IPS-18c (cell line): ENCODE measurements around the gene CBARP.

Source experiments
- H3K4me3 ChIP-seq: 2 replicates; pipeline ENCODE4 v1.7.0; 2013; ENCODE audit warnings: low read depth, mild to moderate bottlenecking, low read length, moderate library complexity; ENCODE audit not compliant: insufficient read depth
- H3K9me3 ChIP-seq: one replicate; pipeline ENCODE4 v1.6.1; 2013; ENCODE audit warnings: mild to moderate bottlenecking, low read length, moderate library complexity; ENCODE audit not compliant: control insufficient read depth, insufficient read depth

CBARP gene

DNA sequence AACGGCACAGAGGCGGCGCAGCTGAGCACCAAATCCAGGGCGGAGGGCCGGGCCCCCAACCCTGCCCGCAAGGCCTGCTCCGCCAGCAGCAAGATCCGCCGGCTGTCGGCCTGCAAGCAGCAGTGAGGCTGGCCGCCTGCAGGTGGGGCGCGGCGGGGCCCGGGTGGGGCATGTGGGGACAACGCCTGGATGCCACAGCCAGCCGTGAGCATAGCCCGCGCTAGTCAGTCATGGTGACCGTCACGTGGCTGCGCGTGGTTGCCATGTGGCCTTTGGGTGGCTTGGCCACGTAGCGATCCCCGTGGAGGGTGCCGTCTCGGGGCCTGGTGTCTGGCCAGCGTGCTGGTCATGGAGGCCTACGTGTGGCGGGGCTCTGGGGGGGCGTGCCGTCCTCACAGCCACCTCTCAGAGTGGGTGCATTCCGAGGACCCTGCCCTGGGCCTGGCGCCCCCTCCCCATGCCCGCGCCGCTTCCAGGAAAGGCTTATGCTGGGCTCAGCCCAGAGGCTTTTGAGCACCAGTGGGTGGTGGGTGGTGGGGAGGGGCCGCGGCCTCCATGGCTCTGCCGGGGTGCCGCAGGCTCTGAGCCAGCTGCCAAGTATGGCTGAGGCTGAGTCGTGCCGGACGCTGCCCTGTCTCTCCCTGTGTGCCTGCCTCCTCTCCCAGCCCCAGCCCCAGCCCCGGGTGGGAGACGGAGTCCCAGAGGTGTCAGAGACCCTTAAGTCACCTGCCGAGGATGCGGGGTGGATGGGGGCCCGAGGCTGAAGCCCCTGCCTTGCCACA, 11.1 kb downstream of the CBARP start:
- H3K9me3 ChIP-seq: no peaks in the 10 kb centered on the region
- no peak overlapping the region for H3K4me3 ChIP-seq

- Histone ChIP-seq H3K9me3 (no peaks in the 10 kb centered on the region), H3K4me3 (no peak overlapping the region)
These were observed 11.6 kb downstream of the CBARP start for GRCh38 chr19:1226227-1226518.

GRCh38 chr19:1225440-1226226, 12.2 kb downstream of the CBARP start:
- no peaks in the 10 kb centered on the region for H3K9me3 ChIP-seq
- no peak overlapping the region for H3K4me3 ChIP-seq

DNA sequence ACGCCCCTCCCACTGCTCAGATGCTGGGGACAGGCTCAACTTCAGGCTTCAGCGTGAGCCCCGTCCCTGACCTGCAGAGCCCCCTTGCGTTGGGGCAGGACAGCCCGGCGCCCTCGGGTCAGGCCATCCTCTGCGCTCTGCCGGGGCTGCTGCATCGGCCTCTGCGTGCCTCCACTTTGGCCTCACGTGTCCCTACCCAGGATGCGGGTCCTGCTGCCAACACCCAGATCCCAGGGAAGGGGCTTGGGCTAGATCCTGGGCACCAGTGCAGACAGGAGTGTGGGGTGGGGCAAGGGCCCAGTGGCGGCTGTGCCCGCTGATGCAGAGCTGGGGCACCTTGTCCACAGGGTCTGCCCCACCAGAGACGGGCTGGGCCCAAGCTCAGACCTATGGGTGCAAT, 13.0 kb downstream of the CBARP start:
- no peaks in the 10 kb centered on the region for H3K9me3 ChIP-seq
- H3K4me3 ChIP-seq: no peak overlapping the region

DNA sequence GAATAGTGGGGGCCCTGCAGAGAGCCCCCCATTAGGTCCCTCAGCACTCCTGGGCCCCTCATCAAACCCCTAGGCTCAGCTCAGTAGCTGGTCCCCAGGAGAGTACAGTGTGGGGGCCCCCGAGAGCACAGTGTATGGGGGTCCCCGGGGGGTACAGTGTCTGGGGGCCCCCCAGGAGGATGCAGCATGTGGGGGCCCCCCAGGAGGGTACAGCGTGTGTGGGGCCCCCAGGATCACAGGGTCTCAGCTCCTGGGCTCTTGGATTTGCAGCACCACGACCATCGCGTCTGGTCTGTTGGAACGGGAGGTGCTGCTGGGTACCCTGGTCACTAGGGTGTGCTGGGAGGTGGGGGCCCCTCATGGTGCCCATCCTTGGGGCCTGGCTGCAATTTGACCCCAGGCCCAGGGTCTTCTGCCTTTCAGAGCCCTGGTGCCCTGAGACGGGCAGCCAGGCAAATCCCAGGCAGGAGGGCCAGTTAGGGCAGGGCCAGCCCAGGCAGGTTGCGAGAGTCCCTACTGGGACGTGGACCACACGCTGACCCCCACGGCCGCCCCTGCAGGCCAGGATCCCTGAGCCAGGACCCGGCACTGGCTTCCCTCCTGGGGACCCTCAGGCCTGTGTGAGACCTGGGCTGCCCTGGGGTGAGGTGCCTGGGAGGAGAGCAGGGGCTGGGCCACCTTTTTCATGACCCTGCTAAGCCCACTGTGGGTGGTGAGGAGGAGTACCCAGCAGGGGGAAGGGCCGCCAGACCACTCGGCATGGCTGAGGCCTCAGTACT, 13.6 kb downstream of the CBARP start:
- no peak overlapping the region for H3K4me3 ChIP-seq
- no peaks in the 10 kb centered on the region for H3K9me3 ChIP-seq

GRCh38 chr19:1223018-1223855, 14.6 kb downstream of the CBARP start:
- Histone ChIP-seq H3K9me3 (no peaks in the 10 kb centered on the region), H3K4me3 (no peak overlapping the region)

DNA sequence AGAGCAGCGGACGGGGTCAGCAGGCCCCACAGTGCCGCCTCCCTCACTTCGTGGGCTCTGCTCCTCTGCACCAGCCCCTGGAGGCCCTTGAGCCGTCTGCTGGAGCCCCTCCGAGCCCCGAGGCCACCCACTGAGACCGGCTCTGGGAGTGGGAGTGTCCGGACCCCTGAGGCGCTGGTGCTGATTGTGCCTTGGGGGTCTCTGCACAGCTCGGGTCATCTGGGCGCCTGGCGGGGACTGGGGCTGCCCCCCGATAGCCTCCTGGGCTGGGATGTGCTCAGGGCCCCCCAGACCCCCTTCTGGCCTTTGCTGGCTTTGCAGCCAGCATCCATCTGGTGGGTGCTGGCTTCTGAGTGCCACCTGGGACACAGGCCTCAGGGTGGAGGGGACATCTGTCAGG, 15.4 kb downstream of the CBARP start:
- Histone ChIP-seq H3K9me3 (peaks cover 2% of the 10 kb centered on the region), H3K4me3 (no peak overlapping the region)

DNA sequence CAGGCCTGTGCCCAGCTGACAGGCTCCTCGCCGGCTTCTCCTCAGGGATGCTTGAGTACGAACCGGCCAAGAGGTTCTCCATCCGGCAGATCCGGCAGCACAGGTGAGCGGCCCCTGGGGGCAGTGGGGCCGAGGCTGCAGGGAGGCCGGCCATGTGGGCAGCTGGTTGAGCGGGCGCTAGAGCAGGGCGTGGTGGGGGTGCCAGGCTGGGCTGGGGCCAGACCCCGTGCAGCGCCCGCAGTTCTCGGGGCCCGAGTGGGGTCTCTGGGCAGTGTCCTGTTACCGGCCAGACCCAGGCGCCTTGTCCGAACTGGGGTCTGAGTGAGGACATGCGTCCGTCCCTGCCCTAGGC, 15.9 kb downstream of the CBARP start:
- Histone ChIP-seq H3K4me3 (no peak overlapping the region), H3K9me3 (peaks cover 2% of the 10 kb centered on the region)

DNA sequence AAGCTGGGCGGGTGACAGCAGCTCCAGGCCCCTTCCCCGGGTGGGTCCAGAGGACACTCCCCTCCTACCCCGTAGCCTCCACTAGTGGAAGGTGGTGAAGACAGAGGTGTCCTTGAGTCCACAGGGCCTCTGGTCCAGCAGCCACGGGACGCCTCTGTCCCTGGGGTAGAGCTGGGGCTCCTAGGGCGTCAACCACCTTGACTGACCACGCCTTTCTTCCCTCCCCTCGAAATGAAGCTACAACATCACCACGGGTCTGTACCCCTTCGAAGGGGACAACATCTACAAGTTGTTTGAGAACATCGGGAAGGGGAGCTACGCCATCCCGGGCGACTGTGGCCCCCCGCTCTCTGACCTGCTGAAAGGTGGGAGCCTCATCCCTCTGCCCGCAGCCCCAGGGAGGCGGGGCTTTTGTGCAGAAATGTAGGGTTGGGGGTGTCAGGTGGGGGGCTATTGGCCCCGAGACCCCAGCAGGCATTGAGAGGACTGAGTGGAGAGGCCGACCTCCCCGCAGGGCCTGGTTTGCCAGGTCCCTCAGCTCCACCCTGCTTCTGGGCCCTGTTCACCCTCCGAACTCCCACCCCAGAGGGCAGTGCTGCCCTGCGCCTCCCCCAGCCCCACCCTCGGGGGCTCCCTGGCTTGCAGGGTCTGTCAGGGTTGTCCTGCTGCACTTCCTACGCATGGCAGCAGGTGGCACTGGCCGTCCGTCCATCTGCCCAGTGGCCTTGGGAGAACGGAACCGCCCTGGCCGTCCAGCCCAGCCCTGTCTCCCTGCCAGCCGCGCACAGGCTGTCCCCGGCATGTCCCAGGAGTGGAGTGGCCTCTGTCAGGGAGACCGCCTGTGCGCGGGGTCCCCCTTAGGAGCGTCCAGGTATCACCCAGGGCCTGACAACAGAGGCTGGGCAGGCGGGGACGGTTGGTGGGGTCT, 16.6 kb downstream of the CBARP start:
- no peak overlapping the region for H3K4me3 ChIP-seq
- H3K9me3 ChIP-seq: peaks cover 2% of the 10 kb centered on the region

DNA sequence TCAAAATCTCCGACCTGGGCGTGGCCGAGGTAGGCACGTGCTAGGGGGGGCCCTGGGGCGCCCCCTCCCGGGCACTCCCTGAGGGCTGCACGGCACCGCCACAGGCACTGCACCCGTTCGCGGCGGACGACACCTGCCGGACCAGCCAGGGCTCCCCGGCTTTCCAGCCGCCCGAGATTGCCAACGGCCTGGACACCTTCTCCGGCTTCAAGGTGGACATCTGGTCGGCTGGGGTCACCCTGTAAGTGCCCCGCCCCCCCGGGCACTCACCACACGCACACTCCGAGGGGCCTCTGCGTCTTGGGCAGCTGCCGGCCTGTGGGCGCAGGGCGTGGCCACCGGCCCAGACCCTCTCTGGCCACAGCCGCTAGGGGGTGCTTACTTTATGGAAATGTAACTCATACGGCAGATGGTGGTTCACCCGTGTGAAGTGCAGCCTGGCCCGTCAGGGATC, 17.3 kb downstream of the CBARP start:
- Histone ChIP-seq H3K9me3 (peaks cover 2% of the 10 kb centered on the region), H3K4me3 (no peak overlapping the region)

DNA sequence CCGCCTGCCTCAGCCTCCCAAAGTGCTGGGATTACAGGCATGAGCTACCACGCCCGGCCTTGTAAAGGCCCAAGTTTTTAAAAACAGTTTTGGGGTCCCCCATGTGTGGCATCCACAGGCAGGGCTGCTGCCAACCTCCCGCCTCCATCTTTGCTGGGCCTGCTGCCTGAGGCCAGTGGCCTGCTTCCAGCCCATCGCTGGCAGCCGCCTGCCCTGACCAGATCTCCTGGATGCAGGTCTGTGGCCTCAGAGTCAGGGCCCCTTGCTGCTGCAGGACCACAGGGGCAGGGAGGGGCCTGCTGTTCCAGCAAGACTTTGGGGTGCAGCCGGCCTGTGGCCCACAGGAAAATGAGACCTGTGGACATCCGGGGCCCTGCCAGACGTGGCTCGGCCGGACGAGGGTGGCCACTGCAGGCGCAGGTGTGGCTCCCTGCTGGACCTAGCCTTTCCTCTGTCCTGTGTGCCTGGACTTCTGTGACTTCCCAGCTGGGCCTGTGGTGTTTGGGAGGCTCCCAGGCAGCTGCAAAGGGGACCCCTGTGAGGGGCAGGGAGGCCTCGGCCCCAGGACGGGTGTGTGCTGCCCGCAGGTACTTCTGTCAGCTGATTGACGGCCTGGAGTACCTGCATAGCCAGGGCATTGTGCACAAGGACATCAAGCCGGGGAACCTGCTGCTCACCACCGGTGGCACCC, 17.9 kb downstream of the CBARP start:
- Histone ChIP-seq H3K9me3 (peaks cover 2% of the 10 kb centered on the region), H3K4me3 (no peak overlapping the region)

DNA sequence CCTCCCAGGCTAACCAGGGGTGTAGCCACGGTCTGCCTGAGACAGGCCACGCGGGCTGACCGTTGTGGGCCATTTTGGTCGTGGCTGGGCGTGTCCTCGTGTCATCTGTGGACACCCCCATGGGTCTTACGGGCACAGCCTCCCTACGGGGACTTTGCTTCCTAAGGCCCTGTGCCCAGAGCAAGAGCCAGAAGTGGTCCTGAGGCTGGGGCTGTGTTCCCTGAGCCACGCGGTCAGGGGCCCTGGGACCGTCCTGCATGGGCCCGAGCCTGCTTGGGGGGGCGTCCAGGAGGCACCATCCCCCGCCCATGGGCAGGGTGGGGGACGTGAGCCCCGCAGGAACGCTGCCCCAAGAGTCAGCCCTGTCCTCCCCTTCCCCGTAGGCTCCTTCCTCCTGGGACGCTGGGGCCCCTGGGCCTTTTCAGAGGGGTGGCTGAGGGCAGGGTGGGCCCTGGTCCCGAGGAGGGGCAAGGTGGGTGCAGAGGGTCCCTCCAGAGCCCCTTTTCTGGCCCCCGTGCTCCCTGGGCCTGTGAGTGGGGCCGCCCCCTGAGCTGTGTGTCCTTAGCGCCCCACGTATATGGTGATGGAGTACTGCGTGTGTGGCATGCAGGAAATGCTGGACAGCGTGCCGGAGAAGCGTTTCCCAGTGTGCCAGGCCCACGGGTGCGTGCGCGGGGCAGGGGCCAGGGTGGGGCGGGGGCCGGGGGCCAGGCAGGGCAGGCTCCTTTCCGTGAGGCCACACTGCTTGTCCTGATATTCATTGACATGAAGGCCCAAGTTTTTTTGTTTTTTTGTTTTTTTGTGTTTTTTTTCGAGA, 18.8 kb downstream of the CBARP start:
- H3K9me3 ChIP-seq: peaks cover 2% of the 10 kb centered on the region
- H3K4me3 ChIP-seq: no peak overlapping the region

DNA sequence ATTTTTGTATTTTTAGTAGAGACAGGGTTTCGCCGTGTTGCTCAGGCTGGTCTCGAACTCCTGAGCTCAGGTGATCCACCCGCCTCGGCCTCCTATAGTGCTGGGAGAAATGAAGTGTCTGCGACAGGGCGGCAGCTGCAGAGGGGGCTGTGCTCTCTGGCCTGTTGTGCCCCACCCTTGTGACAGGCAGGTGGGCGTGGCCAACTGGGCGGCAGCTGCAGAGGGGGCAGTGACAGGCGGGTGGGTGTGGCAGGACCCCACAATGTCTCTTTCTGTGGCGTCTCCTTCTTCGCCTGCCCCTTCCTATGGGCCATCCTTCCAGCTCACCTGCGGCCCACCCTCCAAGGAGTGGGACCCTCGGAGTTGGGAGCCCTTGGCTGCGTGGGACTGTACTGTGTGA, 20.4 kb downstream of the CBARP start:
- H3K9me3 ChIP-seq: peaks cover 2% of the 10 kb centered on the region
- no peak overlapping the region for H3K4me3 ChIP-seq

GRCh38 chr19:1216756-1217155, 21.0 kb downstream of the CBARP start:
- Histone ChIP-seq H3K4me3 (no peak overlapping the region), H3K9me3 (peaks cover 2% of the 10 kb centered on the region)
